HepG2 (cell line): ENCODE data around the gene MDP1. TPM values are rescaled to one million over a fixed set of nuclear protein-coding genes. Genes with fewer than 3 reads are reported as not detected.

Experiments used
- ADNP ChIP-seq: sonication (generic); formaldehyde crosslinking; IDR thresholded peaks from 2 replicates; pipeline ENCODE4 v1.4.0; 2020; ENCODE audit warnings: missing genetic modification reagents
- AKAP8 ChIP-seq: sonication (generic); formaldehyde crosslinking; IDR thresholded peaks from 2 replicates; pipeline ENCODE4 v1.5.1; 2020; ENCODE audit warnings: mild to moderate bottlenecking, missing genetic modification reagents
- ATM ChIP-seq: fragments of 450-650 bp; IDR thresholded peaks from 2 replicates; pipeline ENCODE4 v1.7.1; 2017; ENCODE audit warnings: mild to moderate bottlenecking, borderline replicate concordance
- CREB1 ChIP-seq, 2 experiments: fragments of 450-650 bp in 1 of 2; IDR thresholded peaks; 2 replicates each; pipeline ENCODE4 v1.6.1; 2016 to 2017; ENCODE audit warnings: control low read depth in 1 of 2, mild to moderate bottlenecking in 1 of 2, missing compliant biosample characterization in 1 of 2, missing genetic modification characterization in 1 of 2
- CSRNP2 ChIP-seq: sonication (generic); formaldehyde crosslinking; conservative IDR thresholded peaks from 2 replicates; pipeline ENCODE4 v1.8.0; 2022; ENCODE audit warnings: low read depth, missing genetic modification reagents
- FOXP1 ChIP-seq, 2 experiments: fragments of 450-650 bp in 1 of 2; IDR thresholded peaks; 2 replicates each; pipeline ENCODE4 v1.6.1; 2017 to 2018; ENCODE audit warnings: antibody characterized with exemption in 1 of 2
- HDAC1 ChIP-seq: sonication (generic); formaldehyde crosslinking; IDR thresholded peaks from 2 replicates; pipeline ENCODE4 v1.5.1; 2020; ENCODE audit warnings: mild to moderate bottlenecking, missing genetic modification reagents
- HDAC2 ChIP-seq: sonication (generic); formaldehyde crosslinking; IDR thresholded peaks from 2 replicates; pipeline ENCODE4 v1.4.0; 2020; ENCODE audit warnings: missing genetic modification reagents
- KAT8 ChIP-seq: IDR thresholded peaks from 2 replicates; pipeline ENCODE4 v1.6.1; 2016; ENCODE audit warnings: missing genetic modification reagents, missing compliant biosample characterization
- MED8 ChIP-seq: sonication (generic); formaldehyde crosslinking; IDR thresholded peaks from 2 replicates; pipeline ENCODE4 v1.8.1; 2023; ENCODE audit warnings: mild to moderate bottlenecking, missing genetic modification reagents; ENCODE audit not compliant: insufficient replicate concordance
- PHF21A ChIP-seq: sonication (generic); formaldehyde crosslinking; IDR thresholded peaks from 2 replicates; pipeline ENCODE4 v1.5.0; 2020; ENCODE audit warnings: mild to moderate bottlenecking, missing genetic modification reagents
- RAD51 ChIP-seq: fragments of 450-650 bp; IDR thresholded peaks from 2 replicates; pipeline ENCODE4 v1.6.1; 2016; ENCODE audit warnings: borderline replicate concordance
- RBM39 ChIP-seq: fragments of 200-400 bp; formaldehyde crosslinking; IDR thresholded peaks from one replicate; pipeline ENCODE4 v1.6.1; 2018; ENCODE audit warnings: antibody characterized with exemption, mild to moderate bottlenecking, low read depth, low read length; ENCODE audit not compliant: poor library complexity, severe bottlenecking
- SALL1 ChIP-seq: sonication (generic); formaldehyde crosslinking; IDR thresholded peaks from 2 replicates; pipeline ENCODE4 v1.8.0; 2022; ENCODE audit warnings: mild to moderate bottlenecking, missing genetic modification reagents
- SP1 ChIP-seq, 2 experiments: fragments of 450-650 bp in 1 of 2; sonication (generic) in 1 of 2; formaldehyde crosslinking in 1 of 2; IDR thresholded peaks; 2 replicates each; pipeline versions ENCODE4 v1.4.0 to v1.6.1; 2016 to 2020; ENCODE audit warnings: missing genetic modification reagents in 1 of 2
- SRSF4 ChIP-seq: fragments of 200-400 bp; formaldehyde crosslinking; IDR thresholded peaks from one replicate; pipeline ENCODE4 v1.6.1; 2018; ENCODE audit warnings: mild to moderate bottlenecking, low read depth, low read length, moderate library complexity; ENCODE audit not compliant: poor library complexity, severe bottlenecking
- TMF1 ChIP-seq: sonication (generic); formaldehyde crosslinking; IDR thresholded peaks from 2 replicates; pipeline ENCODE4 v1.8.1; 2022; ENCODE audit warnings: low read depth, missing genetic modification reagents
- ZNF20 ChIP-seq: sonication (generic); formaldehyde crosslinking; IDR thresholded peaks from 2 replicates; pipeline ENCODE4 v1.4.0; 2020; ENCODE audit warnings: mild to moderate bottlenecking, moderate library complexity, missing genetic modification reagents
- ZNF460 ChIP-seq: sonication (generic); formaldehyde crosslinking; IDR thresholded peaks from 2 replicates; pipeline ENCODE4 v1.5.1; 2020; ENCODE audit warnings: missing genetic modification reagents, mild to moderate bottlenecking, borderline replicate concordance
- ZNF580 ChIP-seq: IDR thresholded peaks from 2 replicates; pipeline ENCODE4 v1.6.1; 2016; ENCODE audit warnings: low read depth, borderline replicate concordance
- ZNF605 ChIP-seq: sonication (generic); formaldehyde crosslinking; IDR thresholded peaks from 2 replicates; pipeline ENCODE4 v1.8.0; 2022; ENCODE audit warnings: mild to moderate bottlenecking, missing genetic modification reagents
- ZXDC ChIP-seq: sonication (generic); formaldehyde crosslinking; IDR thresholded peaks from 2 replicates; pipeline ENCODE4 v1.5.0; 2020; ENCODE audit warnings: mild to moderate bottlenecking, missing genetic modification reagents
- polyA plus RNA-seq, 8 experiments: library from polyadenylated mRNA; depleted of rRNA in 3 of 8; stranded (reverse) in 7 of 8; unstranded in 1 of 8; fragments of >200 nt; fragmentation: Illumina TruSeq in 4 of 8; extraction: Trizol in 4 of 8; gene quantifications; 2 replicates each; pipeline versions ENCODE4 v1.2.1 to v1.2.3, GENCODE V29; 2011 to 2016; ENCODE audit warnings: low read depth in 4 of 8, missing spikeins in 1 of 8, mixed read lengths in 1 of 8; ENCODE audit not compliant: insufficient read depth in 1 of 8
- total RNA-seq, 5 experiments: library from RNA; depleted of rRNA; stranded (reverse); fragments of >200 nt; fragmentation: Illumina TruSeq; extraction: Trizol; gene quantifications; 2 replicates each; pipeline ENCODE4 v1.2.3, GENCODE V29; 2016; ENCODE audit warnings: low read depth in 1 of 5
- TF ChIP-seq, protein P1 (sequence below): IDR thresholded peaks from 2 replicates; pipeline ENCODE4 v1.6.1; 2016

Gene MDP1
- total and polyA plus RNA-seq, 2 of the 13 experiments (the other 11 are each of a cell fraction or from before 2014, with no cell fraction given): 44.1 to 48.7 TPM

DNA sequence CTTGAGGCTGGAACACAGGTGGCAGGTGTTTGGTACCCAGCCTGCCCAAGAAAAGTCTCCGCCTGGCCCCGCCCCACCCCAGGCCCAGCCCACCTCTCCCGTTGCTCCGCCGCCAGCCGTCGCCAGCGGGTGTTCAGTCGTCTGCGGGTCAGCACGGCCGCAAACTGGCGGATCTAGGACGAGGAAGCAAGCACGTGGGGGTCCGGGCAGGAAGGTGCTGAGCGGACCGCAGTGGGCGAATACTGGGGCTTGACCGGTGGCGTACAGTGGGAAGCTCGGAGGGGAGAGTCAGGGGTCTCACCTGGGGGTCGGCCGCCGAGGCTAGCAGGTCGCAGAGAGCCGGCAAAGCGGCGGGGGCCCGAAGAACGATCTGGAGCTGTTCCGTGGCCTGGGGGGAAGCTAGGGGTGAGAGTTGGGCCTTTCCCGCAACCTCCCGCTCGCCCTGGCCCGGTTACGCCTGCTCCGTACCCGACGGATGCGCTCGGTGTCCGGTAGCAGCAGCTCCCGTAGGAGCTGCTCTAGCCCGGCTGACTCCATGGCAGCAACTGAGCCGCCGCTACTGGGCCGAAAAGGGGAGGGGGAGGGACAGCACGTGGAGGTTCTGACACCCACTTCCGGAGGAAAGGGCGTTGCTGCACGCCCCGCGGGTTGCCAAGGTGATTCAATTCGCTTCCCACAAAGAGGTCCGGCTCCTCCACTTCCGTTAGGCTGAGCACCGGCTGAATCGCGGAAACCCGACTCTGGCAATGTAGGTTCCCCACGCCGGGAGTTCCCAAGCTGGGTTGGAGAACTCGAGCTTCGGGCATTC lies 27.4 kb downstream of the MDP1 start, which contains the start of gene IPO4 (continued):
- no peak; the same call in 1 of the 2 replicates for TF ChIP-seq RAD51
- TF ChIP-seq, protein P1, sequence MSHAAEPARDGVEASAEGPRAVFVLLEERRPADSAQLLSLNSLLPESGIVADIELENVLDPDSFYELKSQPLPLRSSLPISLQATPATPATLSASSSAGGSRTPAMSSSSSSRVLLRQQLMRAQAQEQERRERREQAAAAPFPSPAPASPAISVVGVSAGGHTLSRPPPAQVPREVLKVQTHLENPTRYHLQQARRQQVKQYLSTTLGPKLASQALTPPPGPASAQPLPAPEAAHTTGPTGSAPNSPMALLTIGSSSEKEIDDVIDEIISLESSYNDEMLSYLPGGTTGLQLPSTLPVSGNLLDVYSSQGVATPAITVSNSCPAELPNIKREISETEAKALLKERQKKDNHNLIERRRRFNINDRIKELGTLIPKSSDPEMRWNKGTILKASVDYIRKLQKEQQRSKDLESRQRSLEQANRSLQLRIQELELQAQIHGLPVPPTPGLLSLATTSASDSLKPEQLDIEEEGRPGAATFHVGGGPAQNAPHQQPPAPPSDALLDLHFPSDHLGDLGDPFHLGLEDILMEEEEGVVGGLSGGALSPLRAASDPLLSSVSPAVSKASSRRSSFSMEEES (CRISPR knock-in tag): peak; percentile 96
- TF ChIP-seq ATM: no peak
- TF ChIP-seq HDAC2 (CRISPR knock-in tag): peak; percentile 98
- TF ChIP-seq SRSF4: peak; percentile 74
- TF ChIP-seq ZNF20: peak; percentile 98
- TF ChIP-seq RBM39: peak; percentile 98
- no peak for TF ChIP-seq PHF21A (CRISPR knock-in tag)
- TF ChIP-seq ADNP (CRISPR knock-in tag): no peak
- TF ChIP-seq ZNF460: no peak
- no peak for TF ChIP-seq ZXDC (CRISPR knock-in tag)
- TF ChIP-seq SALL1 (CRISPR knock-in tag): peak; percentile 97
- TF ChIP-seq KAT8 (CRISPR knock-in tag): peak; percentile 100
- no peak for TF ChIP-seq FOXP1 (IDR thresholded peaks at IDR 0.05)
- TF ChIP-seq FOXP1 (CRISPR knock-in tag; IDR thresholded peaks at IDR 0.05): peak; percentile 70
- TF ChIP-seq ZNF605 (CRISPR knock-in tag): peak; percentile 99
- TF ChIP-seq TMF1: peak; percentile 95
- peak; percentile 98 for TF ChIP-seq MED8
- TF ChIP-seq AKAP8 (CRISPR knock-in tag): peak; percentile 96
- no peak for TF ChIP-seq CSRNP2
- TF ChIP-seq SP1 (IDR thresholded peaks at IDR 0.05): no peak
- peak; percentile 99 for TF ChIP-seq SP1 (CRISPR knock-in tag; IDR thresholded peaks at IDR 0.05)
- no peak for TF ChIP-seq HDAC1 (CRISPR knock-in tag)
- TF ChIP-seq ZNF580: peak; percentile 100
- TF ChIP-seq CREB1 (IDR thresholded peaks at IDR 0.05): peak; percentile 87
- TF ChIP-seq CREB1 (CRISPR knock-in tag; IDR thresholded peaks at IDR 0.05): no peak
